ENCODE results near the gene STAB2. TPM values are rescaled to one million over a fixed set of nuclear protein-coding genes. Genes with fewer than 3 reads are reported as not detected.

The STAB2 gene
- total and polyA plus RNA-seq, 5 donors: 0.06 to 0.23 (median 0.10) TPM; not detected in 1

GRCh38 chr12:103697971-103698751, 111.1 kb downstream of the STAB2 start:
- intact Hi-C loops (cut with DNase I): no loop called here
- ATAC-seq: peak; percentile 29 to 44
- Histone ChIP-seq H3K27me3 (ENCODE audit: control insufficient read depth, insufficient read depth) (no peaks in the 10 kb centered on the region), H3K4me1 (ENCODE audit: control insufficient read depth, insufficient read depth, low read length) (peaks cover 5% of the 10 kb centered on the region), H3K27ac (ENCODE audit: low read length) (no peak overlapping the region), H3K4me3 (ENCODE audit: low read length) (no peak overlapping the region), H3K9me3 (ENCODE audit: control insufficient read depth, low read length) (no peaks in the 10 kb centered on the region)
- no peak for DNase-seq
- WGBS: 79% methylated on average over 9 of the region's 9 CpGs

GRCh38 chr12:103698752-103699560, 111.9 kb downstream of the STAB2 start:
- ATAC-seq: peak; percentile 70 to 79

GRCh38 chr12:103705098-103705497, 118.0 kb downstream of the STAB2 start:
- DNase-seq (no peak), ATAC-seq (no peak)
- WGBS: 84% methylated on average over 2 of the region's 2 CpGs
- intact Hi-C loops (cut with DNase I): no loop called here
- Histone ChIP-seq H3K9me3 (ENCODE audit: control insufficient read depth, low read length) (no peaks in the 10 kb centered on the region), H3K27me3 (ENCODE audit: control insufficient read depth, insufficient read depth) (no peaks in the 10 kb centered on the region), H3K4me1 (ENCODE audit: control insufficient read depth, insufficient read depth, low read length) (no peaks in the 10 kb centered on the region), H3K27ac (ENCODE audit: low read length) (no peak overlapping the region), H3K4me3 (ENCODE audit: low read length) (no peak overlapping the region)

More at GRCh38 chr12:103698752-103699560, 111.9 kb downstream of the STAB2 start:
- 41% methylated on average over 9 of the region's 9 CpGs for WGBS
- intact Hi-C loops (cut with DNase I): no loop called here
- DNase-seq: peak in 1 of 3 donors; percentile 21
- H3K4me3 ChIP-seq (ENCODE audit: low read length): no peak overlapping the region
- H3K4me1 ChIP-seq (ENCODE audit: control insufficient read depth, insufficient read depth, low read length): peaks cover 5% of the 10 kb centered on the region
- no peaks in the 10 kb centered on the region for H3K27me3 ChIP-seq (ENCODE audit: control insufficient read depth, insufficient read depth)
- no peak overlapping the region for H3K27ac ChIP-seq (ENCODE audit: low read length)
- no peaks in the 10 kb centered on the region for H3K9me3 ChIP-seq (ENCODE audit: control insufficient read depth, low read length)

- H3K4me3 ChIP-seq (ENCODE audit: low read length): no peak overlapping the region
- no peak for ATAC-seq
- no peak for DNase-seq
- 89% methylated on average over 2 of the region's 2 CpGs for WGBS
- H3K9me3 ChIP-seq (ENCODE audit: control insufficient read depth, low read length): no peaks in the 10 kb centered on the region
- intact Hi-C loops (cut with DNase I): no loop called here
- H3K4me1 ChIP-seq (ENCODE audit: control insufficient read depth, insufficient read depth, low read length): no peaks in the 10 kb centered on the region
- H3K27ac ChIP-seq (ENCODE audit: low read length): no peak overlapping the region
- no peaks in the 10 kb centered on the region for H3K27me3 ChIP-seq (ENCODE audit: control insufficient read depth, insufficient read depth)
Measured at GRCh38 chr12:103705927-103706326, 118.9 kb downstream of the STAB2 start.

- peaks cover 3% of the 10 kb centered on the region for H3K4me1 ChIP-seq (ENCODE audit: control insufficient read depth, insufficient read depth, low read length)
- H3K9me3 ChIP-seq (ENCODE audit: control insufficient read depth, low read length): no peaks in the 10 kb centered on the region
- no peak overlapping the region for H3K27ac ChIP-seq (ENCODE audit: low read length)
- no peak for DNase-seq
- H3K27me3 ChIP-seq (ENCODE audit: control insufficient read depth, insufficient read depth): no peaks in the 10 kb centered on the region
- intact Hi-C loops (cut with DNase I): no loop called here
- no peak for ATAC-seq
- H3K4me3 ChIP-seq (ENCODE audit: low read length): no peak overlapping the region
Measured at GRCh38 chr12:103707446-103707845, 120.4 kb downstream of the STAB2 start.

GRCh38 chr12:103710544-103710943, 123.5 kb downstream of the STAB2 start:
- WGBS: 94% methylated on average over 1 of the region's 1 CpG
- no peak overlapping the region for H3K4me3 ChIP-seq (ENCODE audit: low read length)
- no peak for DNase-seq
- H3K27ac ChIP-seq (ENCODE audit: low read length): no peak overlapping the region
- H3K4me1 ChIP-seq (ENCODE audit: control insufficient read depth, insufficient read depth, low read length): peaks cover 3% of the 10 kb centered on the region
- no peaks in the 10 kb centered on the region for H3K9me3 ChIP-seq (ENCODE audit: control insufficient read depth, low read length)
- intact Hi-C loops (cut with DNase I): no loop called here
- no peaks in the 10 kb centered on the region for H3K27me3 ChIP-seq (ENCODE audit: control insufficient read depth, insufficient read depth)
- no peak for ATAC-seq

- no peak overlapping the region for H3K4me3 ChIP-seq (ENCODE audit: low read length)
- no peaks in the 10 kb centered on the region for H3K9me3 ChIP-seq (ENCODE audit: control insufficient read depth, low read length)
- H3K27ac ChIP-seq (ENCODE audit: low read length): no peak overlapping the region
- 88% methylated on average over 2 of the region's 2 CpGs for WGBS
- ATAC-seq (no peak), DNase-seq (no peak)
- H3K4me1 ChIP-seq (ENCODE audit: control insufficient read depth, insufficient read depth, low read length): peaks cover 3% of the 10 kb centered on the region
- H3K27me3 ChIP-seq (ENCODE audit: control insufficient read depth, insufficient read depth): no peaks in the 10 kb centered on the region
- intact Hi-C loops (cut with DNase I): no loop called here
Measured at GRCh38 chr12:103712216-103712615, 125.1 kb downstream of the STAB2 start.

GRCh38 chr12:103715494-103715893, 128.4 kb downstream of the STAB2 start:
- no peaks in the 10 kb centered on the region for H3K9me3 ChIP-seq (ENCODE audit: control insufficient read depth, low read length)
- H3K27me3 ChIP-seq (ENCODE audit: control insufficient read depth, insufficient read depth): no peaks in the 10 kb centered on the region
- no peak overlapping the region for H3K4me3 ChIP-seq (ENCODE audit: low read length)
- intact Hi-C loops (cut with DNase I): no loop called here
- no peak overlapping the region for H3K27ac ChIP-seq (ENCODE audit: low read length)
- ATAC-seq (no peak), DNase-seq (no peak)
- peaks cover 3% of the 10 kb centered on the region for H3K4me1 ChIP-seq (ENCODE audit: control insufficient read depth, insufficient read depth, low read length)
- 87% methylated on average over 4 of the region's 4 CpGs for WGBS

GRCh38 chr12:103716517-103717196, 129.6 kb downstream of the STAB2 start:
- Histone ChIP-seq H3K27ac (ENCODE audit: low read length) (no peak overlapping the region), H3K27me3 (ENCODE audit: control insufficient read depth, insufficient read depth) (no peaks in the 10 kb centered on the region), H3K4me3 (ENCODE audit: low read length) (no peak overlapping the region), H3K9me3 (ENCODE audit: control insufficient read depth, low read length) (no peaks in the 10 kb centered on the region), H3K4me1 (ENCODE audit: control insufficient read depth, insufficient read depth, low read length) (peaks cover 3% of the 10 kb centered on the region)
- DNase-seq (no peak), ATAC-seq (no peak)
- 91% methylated on average over 8 of the region's 8 CpGs for WGBS
- intact Hi-C loops (cut with DNase I): no loop called here

GRCh38 chr12:103725398-103725797, 138.3 kb downstream of the STAB2 start:
- ATAC-seq (no peak), DNase-seq (no peak)
- WGBS: 91% methylated on average over 8 of the region's 8 CpGs
- H3K27me3 ChIP-seq (ENCODE audit: control insufficient read depth, insufficient read depth): no peaks in the 10 kb centered on the region
- H3K4me3 ChIP-seq (ENCODE audit: low read length): no peak overlapping the region
- no peaks in the 10 kb centered on the region for H3K4me1 ChIP-seq (ENCODE audit: control insufficient read depth, insufficient read depth, low read length)
- intact Hi-C loops (cut with DNase I): no loop called here
- no peaks in the 10 kb centered on the region for H3K9me3 ChIP-seq (ENCODE audit: control insufficient read depth, low read length)
- no peak overlapping the region for H3K27ac ChIP-seq (ENCODE audit: low read length)

- ATAC-seq: no peak
Measured at GRCh38 chr12:103727638-103728037, 140.6 kb downstream of the STAB2 start.

More at GRCh38 chr12:103727638-103728037, 140.6 kb downstream of the STAB2 start:
- no peak for DNase-seq
- Histone ChIP-seq H3K9me3 (ENCODE audit: control insufficient read depth, low read length) (peaks cover 3% of the 10 kb centered on the region), H3K4me3 (ENCODE audit: low read length) (no peak overlapping the region), H3K27me3 (ENCODE audit: control insufficient read depth, insufficient read depth) (no peaks in the 10 kb centered on the region), H3K27ac (ENCODE audit: low read length) (no peak overlapping the region), H3K4me1 (ENCODE audit: control insufficient read depth, insufficient read depth, low read length) (no peaks in the 10 kb centered on the region)
- WGBS: 71% methylated on average over 3 of the region's 3 CpGs
- intact Hi-C loops (cut with DNase I): no loop called here
